8988T (cell line): ENCODE results near the gene FCHSD1.
A peak's percentile ranks its signal among the peaks of the same experiment; 100 is the strongest.

Experiments used
- DNase-seq: peaks from one replicate; pipeline ENCODE4 v3.0.0; 2011

Gene FCHSD1

GRCh38 chr5:141640698-141641097, 10.5 kb downstream of the FCHSD1 start:
- DNase-seq, result no peak

GRCh38 chr5:141640051-141640415, 11.2 kb downstream of the FCHSD1 start:
- no peak for DNase-seq

- no peak for DNase-seq
These were observed 11.7 kb downstream of the FCHSD1 start for GRCh38 chr5:141639357-141640050.

GRCh38 chr5:141638771-141639170, 12.4 kb downstream of the FCHSD1 start:
- DNase-seq, result no peak

GRCh38 chr5:141637767-141638419, 13.3 kb downstream of the FCHSD1 start:
- peak; percentile 65 for DNase-seq

GRCh38 chr5:141637123-141637766, 14.0 kb downstream of the FCHSD1 start:
- no peak for DNase-seq

GRCh38 chr5:141636413-141637122, 14.7 kb downstream of the FCHSD1 start, which contains the start of the genes HDAC3 and RELL2:
Gene HDAC3, minus strand, starts transcription at chr5:141636849. Its CDS starts 59 bp downstream, at chr5:141636790.
Gene RELL2, plus strand, starts transcription at chr5:141636997. Its CDS starts 1,229 bp downstream, at chr5:141638226.
- DNase-seq, result peak; percentile 95

- DNase-seq, result no peak
These were observed 15.2 kb downstream of the FCHSD1 start for GRCh38 chr5:141636106-141636412.

GRCh38 chr5:141635646-141636045, 15.6 kb downstream of the FCHSD1 start:
- no peak for DNase-seq

GRCh38 chr5:141634720-141635119, 16.5 kb downstream of the FCHSD1 start:
- no peak for DNase-seq

GRCh38 chr5:141633871-141634561, 17.2 kb downstream of the FCHSD1 start:
- no peak for DNase-seq

- DNase-seq, result no peak
These were observed 18.6 kb downstream of the FCHSD1 start for GRCh38 chr5:141632650-141633049.

GRCh38 chr5:141630570-141631140, 20.6 kb downstream of the FCHSD1 start:
- DNase-seq, result no peak

- no peak for DNase-seq
These were observed 22.9 kb downstream of the FCHSD1 start for GRCh38 chr5:141628175-141628788.

GRCh38 chr5:141623611-141624010, 27.6 kb downstream of the FCHSD1 start:
- DNase-seq, result no peak

- DNase-seq, result no peak
These were observed 28.0 kb downstream of the FCHSD1 start for GRCh38 chr5:141623186-141623585.

- DNase-seq, result peak; percentile 81
These were observed 32.2 kb downstream of the FCHSD1 start, which contains the start of gene DIAPH1 for GRCh38 chr5:141618804-141619554. Gene DIAPH1, minus strand, starts transcription at chr5:141619000. Its CDS starts 86 bp downstream, at chr5:141618914.

- DNase-seq, result no peak
These were observed 33.0 kb downstream of the FCHSD1 start for GRCh38 chr5:141618030-141618803.

- DNase-seq, result no peak
These were observed 33.6 kb downstream of the FCHSD1 start for GRCh38 chr5:141617682-141618029.

- DNase-seq, result no peak
These were observed 34.1 kb downstream of the FCHSD1 start for GRCh38 chr5:141617128-141617527.
